Chondrocyte (in vitro differentiated cells): ENCODE measurements around the gene DNTTIP2. TPM values are rescaled to one million over a fixed set of nuclear protein-coding genes. Genes with fewer than 3 reads are reported as not detected.

Experiments used
- DNase-seq: peaks from one replicate; pipeline ENCODE4 v3.0.0; 2021; ENCODE audit warnings: mixed read lengths, low spot score
- H3K27ac Mint-ChIP-seq: one replicate; pipeline ENCODE4 v1.8.0; 2021; ENCODE audit warnings: mild to moderate bottlenecking, moderate library complexity, mixed read lengths; ENCODE audit not compliant: unreplicated experiment
- H3K27me3 Mint-ChIP-seq: 2 replicates; pipeline ENCODE4 v1.8.0; 2021; ENCODE audit warnings: low read depth, mixed read lengths
- H3K36me3 Mint-ChIP-seq: 2 replicates; pipeline ENCODE4 v1.8.0; 2021; ENCODE audit warnings: low read depth, mixed read lengths
- H3K4me1 Mint-ChIP-seq: 2 replicates; pipeline ENCODE4 v1.8.0; 2021; ENCODE audit warnings: low read depth, mild to moderate bottlenecking, mixed read lengths
- H3K4me3 Mint-ChIP-seq: one replicate; pipeline ENCODE4 v1.8.0; 2021; ENCODE audit warnings: mild to moderate bottlenecking, moderate library complexity, mixed read lengths; ENCODE audit not compliant: unreplicated experiment
- H3K9me3 Mint-ChIP-seq: 2 replicates; pipeline ENCODE4 v1.8.0; 2021; ENCODE audit warnings: low read depth, mixed read lengths
- total RNA-seq: library from RNA; stranded (reverse); gene quantifications from 3 replicates; pipeline ENCODE4 v1.2.1, GENCODE V29; 2021
- TF ChIP-seq, protein P1 (sequence below): fragments of 200-600 bp; sonication (generic); IDR thresholded peaks from 2 replicates; pipeline ENCODE4 v1.5.0; 2021; ENCODE audit warnings: antibody characterized with exemption, mild to moderate bottlenecking, moderate library complexity

The DNTTIP2 gene
- total RNA-seq, 1 donor from 2014 or later, result 39.1 TPM

DNA sequence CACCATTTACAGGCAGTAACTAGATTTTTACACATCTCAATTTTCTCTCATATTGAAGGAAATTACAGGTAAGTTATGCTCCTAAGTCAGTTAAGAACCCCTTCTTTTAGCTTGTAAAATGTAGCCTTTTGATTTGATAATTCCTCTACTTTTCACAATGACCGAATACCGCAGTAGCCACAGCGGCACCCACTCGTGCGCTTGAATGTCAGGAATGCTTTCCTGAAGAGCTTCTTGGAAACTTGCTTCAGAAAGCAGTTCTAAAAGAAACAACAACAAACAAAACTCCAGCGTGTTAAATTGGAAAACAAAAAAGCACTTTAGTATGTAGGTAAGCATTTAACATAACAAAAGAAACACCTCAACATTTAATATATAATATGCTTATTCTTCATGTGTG, 9.9 kb upstream of the DNTTIP2 start:
- TF ChIP-seq, protein P1, sequence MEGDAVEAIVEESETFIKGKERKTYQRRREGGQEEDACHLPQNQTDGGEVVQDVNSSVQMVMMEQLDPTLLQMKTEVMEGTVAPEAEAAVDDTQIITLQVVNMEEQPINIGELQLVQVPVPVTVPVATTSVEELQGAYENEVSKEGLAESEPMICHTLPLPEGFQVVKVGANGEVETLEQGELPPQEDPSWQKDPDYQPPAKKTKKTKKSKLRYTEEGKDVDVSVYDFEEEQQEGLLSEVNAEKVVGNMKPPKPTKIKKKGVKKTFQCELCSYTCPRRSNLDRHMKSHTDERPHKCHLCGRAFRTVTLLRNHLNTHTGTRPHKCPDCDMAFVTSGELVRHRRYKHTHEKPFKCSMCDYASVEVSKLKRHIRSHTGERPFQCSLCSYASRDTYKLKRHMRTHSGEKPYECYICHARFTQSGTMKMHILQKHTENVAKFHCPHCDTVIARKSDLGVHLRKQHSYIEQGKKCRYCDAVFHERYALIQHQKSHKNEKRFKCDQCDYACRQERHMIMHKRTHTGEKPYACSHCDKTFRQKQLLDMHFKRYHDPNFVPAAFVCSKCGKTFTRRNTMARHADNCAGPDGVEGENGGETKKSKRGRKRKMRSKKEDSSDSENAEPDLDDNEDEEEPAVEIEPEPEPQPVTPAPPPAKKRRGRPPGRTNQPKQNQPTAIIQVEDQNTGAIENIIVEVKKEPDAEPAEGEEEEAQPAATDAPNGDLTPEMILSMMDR, result no peak

DNA sequence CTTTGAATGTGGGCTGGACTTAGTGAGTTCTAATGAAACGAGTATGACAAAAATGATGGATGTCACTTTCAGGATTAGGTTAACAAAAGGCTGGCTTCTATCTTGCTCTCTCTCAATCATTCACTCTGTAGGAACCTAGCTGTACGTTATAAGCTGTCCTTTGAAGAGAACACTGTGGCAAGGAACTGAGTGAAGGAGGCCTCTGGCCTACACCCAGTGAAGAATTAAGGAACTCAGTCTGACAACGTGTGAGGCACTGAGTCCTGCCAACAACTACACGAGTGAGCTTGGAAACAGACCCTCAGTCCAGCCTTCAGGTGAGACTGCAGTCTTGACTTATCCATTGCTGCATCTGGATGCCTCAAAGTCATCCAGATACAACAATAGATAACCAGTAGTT, 3.3 kb upstream of the DNTTIP2 start:
- H3K9me3 Mint-ChIP-seq, result no peaks in the 10 kb centered on the region
- TF ChIP-seq, protein P1, result no peak
- H3K4me1 Mint-ChIP-seq, result peaks cover 25% of the 10 kb centered on the region
- no peak overlapping the region for H3K27ac Mint-ChIP-seq
- no peak for DNase-seq
- no peak overlapping the region for H3K4me3 Mint-ChIP-seq
- H3K36me3 Mint-ChIP-seq, result peaks cover 2% of the 10 kb centered on the region
- no peaks in the 10 kb centered on the region for H3K27me3 Mint-ChIP-seq

More for the DNA sequence above, 9.9 kb upstream of the DNTTIP2 start:
- Mint-ChIP-seq H3K4me3 (no peak overlapping the region), H3K9me3 (no peaks in the 10 kb centered on the region), H3K27me3 (no peaks in the 10 kb centered on the region), H3K4me1 (no peaks in the 10 kb centered on the region), H3K36me3 (peaks cover 8% of the 10 kb centered on the region), H3K27ac (no peak overlapping the region)
- no peak for DNase-seq

DNA sequence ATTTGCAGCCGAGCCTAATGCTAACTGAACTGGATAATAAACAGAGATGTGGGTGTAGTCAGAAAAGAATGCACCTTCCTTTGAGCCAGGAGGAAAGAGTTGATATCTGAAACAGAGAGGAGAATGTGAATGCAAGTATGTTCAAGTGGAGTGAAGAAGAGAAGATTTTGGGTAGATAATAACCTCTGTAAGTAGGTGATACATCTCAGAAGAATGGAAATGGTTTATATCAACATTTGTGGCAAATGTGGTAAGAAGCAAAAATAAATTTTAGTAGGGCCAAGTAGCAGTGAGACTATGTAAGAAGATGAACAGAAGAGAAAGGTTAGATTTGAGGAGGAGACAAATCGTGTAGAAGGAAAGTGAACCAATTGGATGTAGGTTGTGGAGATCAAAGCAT, 1.7 kb upstream of the DNTTIP2 start:
- no peaks in the 10 kb centered on the region for H3K9me3 Mint-ChIP-seq
- no peak overlapping the region for H3K27ac Mint-ChIP-seq
- H3K4me1 Mint-ChIP-seq, result peaks cover 37% of the 10 kb centered on the region
- no peak for DNase-seq
- peaks cover 10% of the 10 kb centered on the region for H3K36me3 Mint-ChIP-seq
- no peak overlapping the region for H3K4me3 Mint-ChIP-seq
- TF ChIP-seq, protein P1, result no peak
- H3K27me3 Mint-ChIP-seq, result no peaks in the 10 kb centered on the region

DNA sequence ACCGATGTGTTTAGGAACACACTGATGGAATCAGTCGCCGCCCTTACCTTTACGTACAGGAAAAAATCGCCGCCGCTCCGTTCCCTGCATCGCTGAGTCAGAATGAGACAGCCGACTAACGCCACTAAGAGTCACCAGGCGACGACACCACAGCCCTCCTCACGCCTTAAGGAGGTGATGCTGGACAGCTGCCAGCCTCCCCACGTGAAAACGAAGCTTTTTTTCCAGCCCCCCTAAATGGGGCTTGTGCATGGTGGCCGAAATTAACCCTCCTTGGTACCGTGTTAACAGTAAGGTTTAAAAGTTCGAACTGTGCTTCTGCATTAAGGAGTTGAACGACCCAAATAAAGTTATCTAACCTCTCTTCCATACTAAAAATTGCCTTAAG, 511 bp downstream of the DNTTIP2 start:
- Mint-ChIP-seq H3K27me3 (no peaks in the 10 kb centered on the region), H3K4me3 (peak overlapping the region; percentile 92), H3K4me1 (peaks cover 37% of the 10 kb centered on the region), H3K36me3 (peaks cover 21% of the 10 kb centered on the region), H3K27ac (peak overlapping the region; percentile 99), H3K9me3 (no peaks in the 10 kb centered on the region)
- TF ChIP-seq, protein P1, result no peak
- DNase-seq, result no peak

DNA sequence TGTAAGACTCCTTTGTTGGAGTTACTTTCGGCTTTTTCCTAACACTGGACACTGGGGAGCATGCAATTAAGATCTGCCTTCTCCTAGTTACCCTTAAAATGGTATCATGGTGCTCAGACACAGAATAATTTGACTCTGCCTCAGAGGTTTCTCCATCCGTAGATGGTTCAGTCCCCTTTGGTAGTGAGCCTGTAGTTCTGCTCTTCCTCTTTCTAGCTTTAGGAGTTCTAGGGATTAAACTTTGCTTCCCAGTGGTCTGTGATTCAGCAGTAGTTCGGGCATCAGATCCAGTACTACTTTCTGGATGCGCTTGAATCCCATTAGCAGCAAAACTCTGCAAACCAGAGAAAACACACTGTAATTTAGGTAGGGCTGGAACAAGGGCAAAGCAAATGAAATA, 1.5 kb downstream of the DNTTIP2 start:
- peak overlapping the region; percentile 92 for H3K4me3 Mint-ChIP-seq
- no peak overlapping the region for H3K27ac Mint-ChIP-seq
- H3K27me3 Mint-ChIP-seq, result no peaks in the 10 kb centered on the region
- peaks cover 35% of the 10 kb centered on the region for H3K4me1 Mint-ChIP-seq
- no peaks in the 10 kb centered on the region for H3K9me3 Mint-ChIP-seq
- DNase-seq, result no peak
- H3K36me3 Mint-ChIP-seq, result peaks cover 19% of the 10 kb centered on the region
- TF ChIP-seq, protein P1, result no peak
